Activated effector memory CD4-positive, alpha-beta T cell treated with anti-CD3 and anti-CD28 coated beads, Interleukin-2, amount 50 U/mL, for 16 hours (primary cell): ENCODE results near the gene CCDC85A.
"Not testable (repeated sequence)": the region's sequence is repeated elsewhere in the genome, so short reads cannot be mapped to it uniquely, and the experiment has no call there.

ENCODE experiments used
- DNase-seq: peaks from one replicate; pipeline ENCODE4 v3.0.0-alpha.2; 2020

CCDC85A gene

GRCh38 chr2:56183643-56184499, at the start of gene CCDC85A:
CCDC85A (plus strand) TSS chr2:56183990; CDS start chr2:56184625, 635 bp downstream.
- peak; percentile 80 for DNase-seq

- no peak for DNase-seq
Measured at GRCh38 chr2:56134861-56135260, 48.9 kb upstream of the CCDC85A start.

GRCh38 chr2:56142497-56143061, 41.2 kb upstream of the CCDC85A start:
- not testable (repeated sequence) for DNase-seq

- DNase-seq = no peak
Measured at GRCh38 chr2:56147907-56148306, 35.9 kb upstream of the CCDC85A start.

- DNase-seq = no peak
Measured at GRCh38 chr2:56148825-56149224, 35.0 kb upstream of the CCDC85A start.

- no peak for DNase-seq
Measured at GRCh38 chr2:56151841-56152240, 31.9 kb upstream of the CCDC85A start.

GRCh38 chr2:56155188-56155587, 28.6 kb upstream of the CCDC85A start:
- DNase-seq = no peak

GRCh38 chr2:56159875-56160274, 23.9 kb upstream of the CCDC85A start:
- DNase-seq = not testable (repeated sequence)

GRCh38 chr2:56167616-56168562, 15.9 kb upstream of the CCDC85A start:
- no peak for DNase-seq

GRCh38 chr2:56169521-56169920, 14.3 kb upstream of the CCDC85A start:
- DNase-seq = no peak

- DNase-seq = no peak
Measured at GRCh38 chr2:56170504-56170903, 13.3 kb upstream of the CCDC85A start.

GRCh38 chr2:56170988-56171387, 12.8 kb upstream of the CCDC85A start:
- DNase-seq = no peak

- no peak for DNase-seq
Measured at GRCh38 chr2:56175779-56176178, 8.0 kb upstream of the CCDC85A start.

GRCh38 chr2:56177420-56178220, 6.2 kb upstream of the CCDC85A start:
- DNase-seq = no peak

- no peak for DNase-seq
Measured at GRCh38 chr2:56179931-56180330, 3.9 kb upstream of the CCDC85A start.

- DNase-seq = no peak
Measured at GRCh38 chr2:56182420-56182819, 1.4 kb upstream of the CCDC85A start.

GRCh38 chr2:56184500-56185011, 766 bp downstream of the CCDC85A start:
- DNase-seq = no peak

GRCh38 chr2:56185101-56185581, 1.4 kb downstream of the CCDC85A start:
- no peak for DNase-seq

- DNase-seq = no peak
Measured at GRCh38 chr2:56185582-56186046, 1.8 kb downstream of the CCDC85A start.

- no peak for DNase-seq
Measured at GRCh38 chr2:56191617-56192016, 7.8 kb downstream of the CCDC85A start.

- no peak for DNase-seq
Measured at GRCh38 chr2:56192664-56193305, 9.0 kb downstream of the CCDC85A start.
